Activated CD4-positive, alpha-beta T cell treated with anti-CD3 and anti-CD28 coated beads, Interleukin-2, amount 10 ng/mL, durations not matched to agents 7 days and 5 days (primary cell): Measurements from ENCODE around the gene DHRS12. TPM values are rescaled to one million over a fixed set of nuclear protein-coding genes. Genes with fewer than 3 reads are reported as not detected.

Experiments used
- CTCF ChIA-PET: fragments of 350-600 bp; sonication (Branson Sonifier 250); formaldehyde crosslinking; loops from one replicate; lab custom pipeline; 2021; ENCODE audit warnings: antibody characterized with exemption; lab: Charles Lee
- POLR2A ChIA-PET: fragments of 350-600 bp; sonication (Branson Sonifier 250); formaldehyde crosslinking; loops from one replicate; lab custom pipeline; 2021; ENCODE audit warnings: antibody characterized with exemption; lab: Charles Lee
- DNase-seq: peaks from one replicate; pipeline ENCODE4 v3.0.0-alpha.2; 2020
- H3K27ac Mint-ChIP-seq: one replicate; pipeline ENCODE4 v1.8.0; 2021; ENCODE audit warnings: mild to moderate bottlenecking, moderate library complexity, mixed read lengths
- H3K27me3 Mint-ChIP-seq: one replicate; pipeline ENCODE4 v1.8.0; 2021; ENCODE audit warnings: mixed read lengths
- H3K36me3 Mint-ChIP-seq: one replicate; pipeline ENCODE4 v1.8.0; 2021; ENCODE audit warnings: low read depth, mixed read lengths
- H3K4me1 Mint-ChIP-seq: one replicate; pipeline ENCODE4 v1.8.0; 2021; ENCODE audit warnings: mixed read lengths
- H3K4me3 Mint-ChIP-seq: one replicate; pipeline ENCODE4 v1.8.0; 2021; ENCODE audit warnings: mild to moderate bottlenecking, moderate library complexity, mixed read lengths
- H3K9me3 Mint-ChIP-seq: one replicate; pipeline ENCODE4 v1.8.0; 2021; ENCODE audit warnings: mixed read lengths
- total RNA-seq, 2 experiments: library from RNA; stranded (reverse); gene quantifications; one replicate each; pipeline ENCODE4 v1.2.3, GENCODE V29; 2021

DHRS12 gene
- total RNA-seq = 1 to 10 TPM; 9.5 to 9.7 TPM

- peaks cover 41% of the 10 kb centered on the region for H3K4me1 Mint-ChIP-seq
- CTCF ChIA-PET = interaction anchor here (1.1 kb wide), 1 partner anchor 10 kb away, joined by 3 read pairs; no protein-coding TSS in a partner anchor
- H3K9me3 Mint-ChIP-seq = no peaks in the 10 kb centered on the region
- H3K36me3 Mint-ChIP-seq = peaks cover 3% of the 10 kb centered on the region
- POLR2A ChIA-PET = no interaction called here
- no peaks in the 10 kb centered on the region for H3K27me3 Mint-ChIP-seq
- H3K4me3 Mint-ChIP-seq = peak within 1 kb of the TSS; percentile 86
- peak; percentile 88 for DNase-seq
- H3K27ac Mint-ChIP-seq = peak within 1 kb of the TSS; percentile 99
Measured at GRCh38 chr13:51803422-51804294, at the start of gene DHRS12. Gene DHRS12, minus strand, starts transcription at chr13:51804163. Its CDS starts 4,504 bp downstream, at chr13:51799659.

DNA sequence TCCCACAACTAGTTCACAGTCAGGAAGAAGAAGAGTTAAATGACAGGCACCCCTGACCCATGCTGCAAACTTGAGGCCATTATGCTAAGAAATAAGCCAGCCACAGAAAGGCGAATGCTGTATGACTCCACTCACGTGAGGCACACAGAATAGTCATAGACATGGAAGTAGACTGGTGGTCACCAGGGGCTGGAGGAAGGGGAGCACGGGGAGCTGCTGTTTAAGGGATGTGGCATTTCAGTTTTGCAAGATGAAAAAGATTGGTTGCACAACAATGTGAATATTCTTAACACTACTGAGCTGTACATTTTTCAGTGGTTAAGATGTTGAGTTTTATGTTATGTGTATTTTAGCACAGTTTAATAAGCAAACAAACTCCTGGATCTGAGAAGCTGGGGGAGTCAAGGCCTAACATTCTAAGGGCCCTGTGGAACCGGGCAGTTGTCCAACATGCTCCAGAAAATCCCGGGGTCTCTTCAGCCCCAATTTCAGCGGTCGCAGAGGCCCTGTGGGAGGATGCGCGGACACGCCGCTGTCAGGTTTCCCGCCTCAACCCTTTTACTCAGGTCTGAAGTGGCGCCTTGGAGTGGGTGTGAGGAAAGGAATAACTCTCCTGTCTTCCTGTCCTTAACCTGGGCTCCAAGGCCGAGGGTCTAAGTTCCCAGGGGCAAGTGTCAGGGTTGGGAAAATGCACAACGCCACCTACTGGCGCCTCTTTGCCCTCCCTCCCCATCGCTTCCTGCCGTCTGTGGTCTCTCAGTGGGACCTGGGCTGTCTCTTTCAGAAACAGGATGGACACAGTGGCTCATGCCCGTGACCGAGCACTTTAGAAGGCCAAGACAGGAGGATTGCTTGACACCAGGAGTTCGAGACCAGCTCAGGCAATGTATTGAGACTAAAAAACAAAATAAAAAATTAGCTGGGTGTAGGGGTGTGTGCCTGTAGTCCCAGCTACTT is 45.5 kb upstream of the DHRS12 start:
- no peaks in the 10 kb centered on the region for H3K9me3 Mint-ChIP-seq
- no peak overlapping the region for H3K27ac Mint-ChIP-seq
- peaks cover 11% of the 10 kb centered on the region for H3K4me1 Mint-ChIP-seq
- ChIA-PET CTCF (interaction anchor here (0.6 to 1.6 kb wide), 5 partner anchors 10 to 33 kb away, joined by 3 to 6 read pairs (median 4); no protein-coding TSS in a partner anchor), POLR2A (no interaction called here)
- H3K36me3 Mint-ChIP-seq = no peaks in the 10 kb centered on the region
- H3K4me3 Mint-ChIP-seq = no peak overlapping the region
- peaks cover 11% of the 10 kb centered on the region for H3K27me3 Mint-ChIP-seq
- DNase-seq = peak; percentile 36

DNA sequence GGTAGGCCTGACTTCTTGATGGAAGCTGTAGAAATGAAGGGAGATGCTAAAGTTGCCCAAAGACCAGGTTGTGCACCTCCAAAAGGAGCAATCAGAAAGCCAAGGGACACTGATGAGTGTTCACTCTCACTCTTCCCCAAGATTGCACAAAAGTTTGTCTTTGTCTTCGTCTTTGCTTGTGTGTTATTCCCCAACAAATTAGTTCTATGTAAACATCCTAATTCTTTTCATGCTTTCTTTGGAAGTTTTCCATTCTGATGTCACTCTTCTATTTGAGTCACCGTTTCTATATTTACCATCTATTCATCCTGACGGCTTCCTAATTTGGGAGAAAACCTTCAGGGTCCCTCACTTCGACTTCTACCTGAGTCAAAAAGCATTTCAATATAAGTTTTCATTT is 44.7 kb upstream of the DHRS12 start:
- Mint-ChIP-seq H3K4me1 (peaks cover 12% of the 10 kb centered on the region), H3K27me3 (peaks cover 10% of the 10 kb centered on the region)

DNA sequence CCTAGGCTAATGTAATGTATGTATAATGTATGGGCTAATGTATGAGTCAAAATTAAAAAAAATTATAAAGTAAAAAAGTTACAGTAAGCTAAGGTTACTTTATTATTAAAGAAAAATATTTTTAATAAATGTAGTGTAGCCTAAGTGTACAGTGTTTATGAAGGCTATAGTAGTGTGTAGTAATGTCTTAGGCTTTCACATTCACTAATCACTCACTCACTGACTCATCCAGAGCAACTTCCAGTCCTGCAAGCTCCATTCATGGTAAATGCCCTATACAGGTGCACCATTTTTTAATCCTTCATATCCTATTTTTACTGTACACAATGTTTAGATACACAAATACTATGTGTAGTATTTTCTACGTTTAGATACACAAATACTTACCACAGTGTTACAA is 42.8 kb upstream of the DHRS12 start:
- ChIA-PET POLR2A (no interaction called here), CTCF (interaction anchor here (1.3 to 1.8 kb wide), 2 partner anchors 24 to 36 kb away, joined by 3 to 6 read pairs; no protein-coding TSS in a partner anchor)
- no peak for DNase-seq
- peaks cover 16% of the 10 kb centered on the region for H3K27me3 Mint-ChIP-seq
- H3K36me3 Mint-ChIP-seq = no peaks in the 10 kb centered on the region
- H3K4me3 Mint-ChIP-seq = no peak overlapping the region
- no peak overlapping the region for H3K27ac Mint-ChIP-seq
- H3K4me1 Mint-ChIP-seq = peaks cover 12% of the 10 kb centered on the region
- no peaks in the 10 kb centered on the region for H3K9me3 Mint-ChIP-seq

More for the DNA sequence above, 44.7 kb upstream of the DHRS12 start:
- no peak overlapping the region for H3K4me3 Mint-ChIP-seq
- DNase-seq = no peak
- ChIA-PET POLR2A (no interaction called here), CTCF (interaction anchor here (1.6 kb wide), 2 partner anchors 21 to 33 kb away, joined by 5 to 6 read pairs; no protein-coding TSS in a partner anchor)
- H3K27ac Mint-ChIP-seq = no peak overlapping the region
- H3K9me3 Mint-ChIP-seq = no peaks in the 10 kb centered on the region
- no peaks in the 10 kb centered on the region for H3K36me3 Mint-ChIP-seq

DNA sequence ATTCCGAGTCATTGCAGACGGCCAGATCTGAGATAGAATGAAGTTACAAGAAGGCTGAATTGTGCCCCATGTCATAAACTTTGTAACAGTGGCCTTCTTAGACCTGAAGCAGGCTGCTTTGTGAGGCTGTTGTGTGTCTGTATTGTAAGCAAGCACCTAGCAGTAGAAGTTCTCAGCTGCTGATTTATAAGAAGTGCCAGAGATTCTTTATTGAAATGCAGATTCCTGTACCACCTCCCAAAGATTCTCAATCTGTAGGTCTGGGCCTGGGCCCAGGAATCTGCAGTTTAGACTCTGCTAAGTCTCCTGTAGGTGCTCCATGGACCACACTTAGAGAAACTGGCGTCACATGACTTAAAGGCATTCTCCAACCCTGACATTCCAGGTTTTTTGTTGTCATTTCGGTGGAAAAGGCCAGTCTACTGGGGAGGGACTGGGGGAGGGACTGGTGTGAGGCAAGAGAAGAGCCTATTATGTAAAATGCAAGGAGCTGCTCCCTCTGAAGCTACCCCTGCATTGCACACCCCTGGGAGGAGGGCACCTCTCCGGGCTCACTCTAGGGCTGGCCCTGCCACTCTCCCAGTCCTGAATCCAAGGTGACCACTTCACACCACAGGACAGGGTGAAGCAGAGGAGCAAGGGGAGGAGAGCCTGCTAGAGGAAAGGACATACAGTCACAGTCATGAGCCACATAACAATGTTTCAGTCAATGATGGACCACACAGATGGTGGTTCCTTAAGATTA is 41.8 kb upstream of the DHRS12 start:
- peaks cover 12% of the 10 kb centered on the region for H3K4me1 Mint-ChIP-seq
- no peak for DNase-seq
- H3K27me3 Mint-ChIP-seq = peaks cover 13% of the 10 kb centered on the region
- no peak overlapping the region for H3K4me3 Mint-ChIP-seq
- no peaks in the 10 kb centered on the region for H3K36me3 Mint-ChIP-seq
- CTCF ChIA-PET = interaction anchor here (0.9 to 2.6 kb wide), 4 partner anchors 14 to 559 kb away, joined by 3 to 7 read pairs (median 4); no protein-coding TSS in a partner anchor
- POLR2A ChIA-PET = interaction anchor here (0.7 kb wide), 1 partner anchor 20 kb away, joined by 3 read pairs; no protein-coding TSS in a partner anchor
- no peaks in the 10 kb centered on the region for H3K9me3 Mint-ChIP-seq
- no peak overlapping the region for H3K27ac Mint-ChIP-seq

GRCh38 chr13:51844862-51845573 is 41.1 kb upstream of the DHRS12 start, which contains the start of gene TMEM272:
Gene TMEM272, minus strand, starts transcription at chr13:51845177. Its CDS starts 6,647 bp downstream, at chr13:51838530.
- CTCF ChIA-PET = interaction anchor here (0.9 to 2.6 kb wide), 3 partner anchors 15 to 558 kb away, joined by 3 to 7 read pairs (median 4); no protein-coding TSS in a partner anchor
- peak; percentile 40 for DNase-seq
- Mint-ChIP-seq H3K27ac (no peak within 1 kb of the TSS), H3K9me3 (no peaks in the 10 kb centered on the region), H3K27me3 (peaks cover 13% of the 10 kb centered on the region), H3K4me1 (peaks cover 12% of the 10 kb centered on the region), H3K36me3 (no peaks in the 10 kb centered on the region), H3K4me3 (no peak within 1 kb of the TSS)
- POLR2A ChIA-PET = interaction anchor here (0.7 kb wide), 1 partner anchor 19 kb away, joined by 3 read pairs; no protein-coding TSS in a partner anchor

DNA sequence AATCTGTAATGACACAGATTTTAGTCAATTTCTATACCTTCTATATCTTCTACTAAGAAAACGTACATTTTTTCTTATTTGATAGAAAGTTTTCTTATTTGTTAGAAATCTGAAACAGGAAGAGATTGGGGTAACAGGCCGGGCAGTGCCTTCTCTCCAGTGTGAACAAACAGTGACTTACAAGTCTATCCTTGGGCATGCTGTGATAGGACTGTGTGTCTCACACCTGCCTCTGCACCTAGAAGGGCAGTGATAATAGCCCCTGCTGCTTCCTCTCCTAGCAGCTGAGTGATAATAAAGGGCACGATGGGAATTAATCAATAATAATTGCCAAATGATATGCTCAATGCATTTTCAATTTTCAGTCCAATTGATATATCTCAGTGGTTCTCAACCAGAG is 39.6 kb upstream of the DHRS12 start:
- Mint-ChIP-seq H3K27ac (no peak overlapping the region), H3K4me3 (no peak overlapping the region), H3K4me1 (peaks cover 12% of the 10 kb centered on the region), H3K9me3 (no peaks in the 10 kb centered on the region), H3K36me3 (no peaks in the 10 kb centered on the region), H3K27me3 (peaks cover 13% of the 10 kb centered on the region)
- ChIA-PET CTCF (interaction anchor here (2.6 kb wide), 1 partner anchor 28 kb away, joined by 7 read pairs; no protein-coding TSS in a partner anchor), POLR2A (no interaction called here)
- DNase-seq = no peak

DNA sequence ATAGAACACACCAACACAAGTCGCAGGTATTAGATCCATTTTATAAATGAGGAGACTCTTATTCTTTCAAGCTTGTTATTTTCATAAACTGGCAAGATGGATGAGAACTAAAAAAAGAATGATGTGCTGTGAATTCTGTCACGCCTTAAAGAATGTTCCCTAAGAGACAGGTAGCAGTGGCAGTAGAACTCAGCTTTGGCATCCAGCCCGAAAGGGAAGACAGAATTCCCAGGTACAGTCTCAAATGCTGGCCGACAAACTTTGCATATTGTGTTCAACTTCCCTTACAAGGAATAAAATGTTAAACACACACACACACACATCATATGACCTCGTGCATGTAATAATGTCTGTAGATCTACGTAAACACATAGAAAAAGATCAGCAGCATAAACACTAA is 37.8 kb upstream of the DHRS12 start:
- CTCF ChIA-PET = interaction anchor here (1.0 kb wide), 1 partner anchor 10 kb away, joined by 4 read pairs; no protein-coding TSS in a partner anchor
- POLR2A ChIA-PET = no interaction called here
- peaks cover 13% of the 10 kb centered on the region for H3K27me3 Mint-ChIP-seq
- H3K4me1 Mint-ChIP-seq = peaks cover 25% of the 10 kb centered on the region
- H3K36me3 Mint-ChIP-seq = no peaks in the 10 kb centered on the region
- no peak for DNase-seq
- H3K27ac Mint-ChIP-seq = no peak overlapping the region
- no peak overlapping the region for H3K4me3 Mint-ChIP-seq
- no peaks in the 10 kb centered on the region for H3K9me3 Mint-ChIP-seq

DNA sequence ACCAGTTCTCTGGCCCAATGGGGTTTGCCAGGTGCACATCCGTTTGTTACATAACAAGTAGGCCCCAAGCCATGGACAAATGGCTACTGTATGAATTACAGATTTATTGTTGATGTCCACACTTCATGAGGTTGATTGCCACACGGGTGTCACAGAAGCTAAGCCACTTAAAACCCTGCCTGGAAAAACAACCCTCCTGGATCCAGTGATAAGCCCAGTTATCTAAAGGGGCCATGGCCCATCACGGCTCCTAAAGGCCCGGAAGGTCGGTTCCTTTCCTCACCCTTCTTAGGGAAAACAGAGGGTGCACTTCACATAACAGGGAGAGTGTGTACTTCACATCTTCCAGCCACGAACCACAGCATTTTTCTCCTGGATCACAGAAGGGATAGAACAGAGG is 37.0 kb upstream of the DHRS12 start:
- ChIA-PET CTCF (interaction anchor here (1.0 kb wide), 1 partner anchor 9 kb away, joined by 4 read pairs; no protein-coding TSS in a partner anchor), POLR2A (no interaction called here)
- no peak for DNase-seq
- Mint-ChIP-seq H3K4me1 (peaks cover 29% of the 10 kb centered on the region), H3K27me3 (peaks cover 13% of the 10 kb centered on the region), H3K27ac (no peak overlapping the region), H3K9me3 (no peaks in the 10 kb centered on the region), H3K4me3 (no peak overlapping the region), H3K36me3 (no peaks in the 10 kb centered on the region)

- Mint-ChIP-seq H3K27ac (no peak overlapping the region), H3K36me3 (no peaks in the 10 kb centered on the region), H3K27me3 (peaks cover 13% of the 10 kb centered on the region), H3K9me3 (no peaks in the 10 kb centered on the region), H3K4me3 (no peak overlapping the region), H3K4me1 (peaks cover 23% of the 10 kb centered on the region)
- ChIA-PET POLR2A (no interaction called here), CTCF (interaction anchor here (1.2 kb wide), 1 partner anchor 8 kb away, joined by 3 read pairs; no protein-coding TSS in a partner anchor)
- DNase-seq = no peak
Measured at GRCh38 chr13:51839711-51840540, 36.0 kb upstream of the DHRS12 start.
